Measurements from ENCODE around the gene SEC14L1.
"Not testable (repeated sequence)": the region's sequence is repeated elsewhere in the genome, so short reads cannot be mapped to it uniquely, and the experiment has no call there.

The SEC14L1 gene

DNA sequence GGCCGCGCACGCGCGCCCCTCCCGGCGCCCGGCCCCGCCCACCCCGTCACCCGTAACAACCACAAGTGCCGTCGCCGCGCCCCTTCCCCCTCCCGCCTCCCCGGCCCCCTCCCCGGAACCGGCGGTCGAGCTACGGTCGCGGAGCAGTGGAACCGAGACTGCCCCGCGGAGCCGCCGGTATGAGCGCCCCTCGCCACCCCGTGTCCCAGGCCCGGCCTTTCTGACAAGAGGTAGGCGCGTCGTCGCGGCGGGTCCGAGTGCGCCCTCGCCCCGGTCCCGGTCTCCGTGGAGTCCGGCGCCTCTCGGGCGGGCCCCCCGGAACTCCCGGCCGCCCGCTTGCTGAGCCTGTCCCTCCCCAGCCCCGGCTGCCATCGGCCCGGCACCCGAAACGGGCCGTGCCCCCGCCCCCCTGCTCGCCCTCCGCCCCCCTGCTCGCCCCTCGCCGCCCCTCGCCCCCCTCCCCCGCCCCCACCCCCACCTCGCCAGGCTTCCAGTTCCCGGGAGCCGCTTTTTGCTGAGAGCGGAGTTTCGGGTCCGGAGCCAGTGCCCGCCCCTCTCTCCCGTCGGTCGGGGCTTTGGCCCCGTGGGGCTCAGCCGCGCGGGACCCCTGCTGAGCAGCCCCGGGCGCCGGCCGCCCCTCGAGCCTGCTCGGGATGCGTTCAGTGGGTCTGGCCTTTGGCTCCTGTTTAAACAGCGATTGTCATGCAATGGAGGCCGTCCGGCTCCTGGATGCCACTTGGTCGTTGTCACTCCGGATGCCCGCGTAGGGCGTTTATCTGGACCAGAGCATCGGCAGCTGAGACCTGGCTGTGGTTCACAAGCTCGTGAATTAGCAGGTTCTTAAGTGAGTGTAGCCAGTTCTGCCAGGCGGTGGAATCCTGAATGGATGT lies at the start of gene SEC14L1:
TSS of gene SEC14L1 (plus strand) at position 92 of the 890 bp plus-strand sequence. CDS start 2,628 bp downstream, outside the sequence.
- peaks cover 4% of the 10 kb centered on the region for H3K9me3 ChIP-seq (ENCODE audit: control insufficient read depth, low read length)
- H3K4me3 ChIP-seq (ENCODE audit: low read length), result peak within 1 kb of the TSS; percentile 47
- H3K9ac ChIP-seq (ENCODE audit: low read length), result peak within 1 kb of the TSS; percentile 90
- peaks cover 33% of the 10 kb centered on the region for H3K4me1 ChIP-seq (ENCODE audit: control insufficient read depth, insufficient read depth, low read length)
- H3K36me3 ChIP-seq (ENCODE audit: control insufficient read depth, insufficient read depth, low read length), result no peaks in the 10 kb centered on the region
- H3K27me3 ChIP-seq (ENCODE audit: control insufficient read depth, insufficient read depth, low read length), result no peaks in the 10 kb centered on the region

DNA sequence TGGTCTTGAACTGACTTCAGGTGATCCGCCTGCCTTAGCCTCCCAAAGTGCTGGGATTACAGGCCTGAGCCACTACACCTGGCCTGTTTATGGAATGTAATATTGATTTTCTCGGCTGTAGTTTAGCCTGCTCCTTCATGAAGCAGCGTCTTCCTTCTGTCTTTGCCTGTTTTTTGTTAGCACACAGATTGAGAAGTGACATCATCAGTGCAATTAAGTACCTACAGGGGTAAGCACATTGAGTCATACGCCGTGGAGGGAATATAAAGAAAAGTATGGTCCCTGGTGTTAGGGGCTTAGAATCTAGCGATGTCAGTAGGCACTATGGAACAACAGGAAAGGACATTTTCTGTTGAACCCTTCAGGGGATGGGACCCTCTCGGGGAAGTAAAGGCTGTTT lies 48.7 kb upstream of the SEC14L1 start:
- H3K36me3 ChIP-seq (ENCODE audit: control insufficient read depth, insufficient read depth, low read length), result peaks cover 13% of the 10 kb centered on the region
- no peak overlapping the region for H3K9ac ChIP-seq (ENCODE audit: low read length)
- H3K4me3 ChIP-seq (ENCODE audit: low read length), result no peak overlapping the region
- no peaks in the 10 kb centered on the region for H3K9me3 ChIP-seq (ENCODE audit: control insufficient read depth, low read length)
- peaks cover 23% of the 10 kb centered on the region for H3K4me1 ChIP-seq (ENCODE audit: control insufficient read depth, insufficient read depth, low read length)
- no peaks in the 10 kb centered on the region for H3K27me3 ChIP-seq (ENCODE audit: control insufficient read depth, insufficient read depth, low read length)

DNA sequence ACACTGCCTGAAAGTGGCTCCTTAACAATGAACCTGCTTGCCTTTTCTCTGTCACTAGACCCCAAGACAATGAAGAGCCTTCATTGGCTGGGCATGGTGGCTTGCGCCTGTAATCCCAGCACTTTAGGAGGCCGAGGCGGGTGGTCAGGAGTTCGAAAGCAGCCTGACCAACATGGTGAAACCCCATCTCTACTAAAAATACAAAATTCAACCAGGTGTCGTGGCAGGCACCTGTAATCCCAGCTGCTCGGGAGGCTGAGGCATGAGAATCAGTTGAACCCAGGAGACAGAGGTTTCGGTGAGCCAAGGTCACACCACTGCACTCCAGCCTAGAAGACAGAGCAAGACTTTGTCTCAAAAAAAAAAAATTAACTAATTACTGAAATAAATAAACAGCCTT lies 45.3 kb upstream of the SEC14L1 start:
- H3K4me1 ChIP-seq (ENCODE audit: control insufficient read depth, insufficient read depth, low read length), result peaks cover 37% of the 10 kb centered on the region
- H3K36me3 ChIP-seq (ENCODE audit: control insufficient read depth, insufficient read depth, low read length), result peaks cover 13% of the 10 kb centered on the region

DNA sequence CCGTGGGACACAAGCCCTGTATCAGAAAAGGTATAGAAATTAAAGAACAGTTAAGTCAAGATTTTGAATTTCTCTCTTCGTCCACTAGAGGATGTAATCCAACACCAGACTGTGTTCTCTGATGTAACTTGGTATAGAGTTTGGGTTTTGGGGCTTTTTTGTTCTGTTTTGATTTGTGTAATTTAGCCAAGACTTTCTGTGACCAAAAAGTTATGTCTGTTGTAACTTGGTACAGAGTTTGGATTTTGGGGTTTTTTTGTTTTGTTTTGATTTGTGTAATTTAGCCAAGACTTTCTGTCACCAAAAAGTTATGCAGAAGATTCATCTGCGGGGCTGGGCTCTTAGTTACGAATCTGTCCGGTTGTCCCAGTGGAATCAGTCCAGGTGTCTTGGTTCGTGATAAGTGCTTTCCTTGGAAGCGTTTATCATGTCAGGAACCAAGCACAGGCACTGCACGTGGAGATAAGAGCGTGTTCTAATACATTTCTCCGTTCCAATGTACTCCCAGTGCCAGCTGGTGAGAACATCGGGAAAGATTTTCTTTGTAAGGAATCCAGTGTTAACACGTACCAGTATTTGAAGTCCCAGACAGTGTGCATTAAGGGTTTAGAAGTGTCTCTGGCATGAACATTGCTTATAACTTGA lies 44.1 kb upstream of the SEC14L1 start:
- Histone ChIP-seq H3K4me3 (ENCODE audit: low read length) (no peak overlapping the region), H3K27me3 (ENCODE audit: control insufficient read depth, insufficient read depth, low read length) (no peaks in the 10 kb centered on the region), H3K9ac (ENCODE audit: low read length) (no peak overlapping the region), H3K36me3 (ENCODE audit: control insufficient read depth, insufficient read depth, low read length) (peaks cover 13% of the 10 kb centered on the region), H3K9me3 (ENCODE audit: control insufficient read depth, low read length) (no peaks in the 10 kb centered on the region), H3K4me1 (ENCODE audit: control insufficient read depth, insufficient read depth, low read length) (peaks cover 34% of the 10 kb centered on the region)

More for the DNA sequence above, 45.3 kb upstream of the SEC14L1 start:
- no peaks in the 10 kb centered on the region for H3K9me3 ChIP-seq (ENCODE audit: control insufficient read depth, low read length)
- H3K4me3 ChIP-seq (ENCODE audit: low read length), result no peak overlapping the region
- no peaks in the 10 kb centered on the region for H3K27me3 ChIP-seq (ENCODE audit: control insufficient read depth, insufficient read depth, low read length)
- H3K9ac ChIP-seq (ENCODE audit: low read length), result no peak overlapping the region

DNA sequence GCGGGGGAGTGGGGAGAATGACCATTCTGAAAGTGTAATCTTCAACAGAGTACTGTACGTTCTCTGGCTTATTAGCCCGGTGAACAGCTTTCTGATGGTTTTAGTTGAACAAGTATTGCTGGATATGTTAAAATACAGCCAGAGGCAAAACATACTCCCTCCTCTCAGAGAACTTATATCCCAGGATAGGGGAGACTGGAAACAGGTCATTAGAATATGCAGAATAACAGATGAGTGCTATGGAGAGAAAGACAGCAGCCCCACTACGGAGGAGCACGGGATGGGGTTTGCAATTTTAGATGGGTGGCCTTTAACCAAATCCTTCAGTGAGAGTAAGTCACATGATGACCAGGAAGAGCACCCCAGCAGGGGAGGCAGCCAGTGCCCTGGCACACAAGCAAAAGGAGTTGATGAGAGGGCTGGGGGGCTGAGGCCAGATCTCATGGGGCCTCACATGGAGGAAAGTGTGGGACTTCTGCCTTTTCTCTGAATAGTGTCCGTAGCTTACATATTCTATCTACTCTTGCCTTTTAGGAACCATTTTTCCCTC lies 43.1 kb upstream of the SEC14L1 start:
- H3K9ac ChIP-seq (ENCODE audit: low read length), result no peak overlapping the region
- H3K36me3 ChIP-seq (ENCODE audit: control insufficient read depth, insufficient read depth, low read length), result peaks cover 6% of the 10 kb centered on the region
- no peaks in the 10 kb centered on the region for H3K9me3 ChIP-seq (ENCODE audit: control insufficient read depth, low read length)
- no peak overlapping the region for H3K4me3 ChIP-seq (ENCODE audit: low read length)
- no peaks in the 10 kb centered on the region for H3K27me3 ChIP-seq (ENCODE audit: control insufficient read depth, insufficient read depth, low read length)
- H3K4me1 ChIP-seq (ENCODE audit: control insufficient read depth, insufficient read depth, low read length), result peaks cover 34% of the 10 kb centered on the region

DNA sequence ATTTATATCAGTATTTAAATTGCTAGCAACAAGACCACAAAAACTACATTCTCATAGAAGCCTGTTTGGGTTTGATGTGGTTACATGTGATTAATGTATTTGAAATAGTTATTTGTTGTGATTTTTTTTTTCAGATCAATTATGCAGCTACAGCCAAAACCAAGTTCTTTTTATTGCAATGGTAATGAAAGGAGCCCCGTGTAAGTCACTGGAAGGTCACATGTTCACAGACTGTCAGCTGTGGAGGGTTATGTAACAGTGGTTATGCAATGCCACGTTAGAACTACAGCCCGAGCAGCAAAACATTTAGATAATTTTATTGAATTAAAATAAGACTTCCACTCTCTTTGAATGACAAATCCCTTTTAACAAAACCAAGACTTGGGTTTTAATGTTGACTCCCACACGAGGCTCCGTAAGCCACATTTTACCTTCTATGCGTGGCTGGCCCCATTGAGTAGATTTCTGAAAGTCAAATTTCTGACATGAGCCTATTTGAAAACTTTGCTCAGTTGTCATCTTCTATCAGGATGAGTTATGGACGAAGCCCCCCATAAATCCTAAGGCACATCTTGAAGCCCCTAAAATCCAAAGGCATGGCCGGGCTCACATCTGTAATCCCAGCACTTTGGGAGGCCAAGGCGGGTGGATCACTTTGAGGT lies 41.8 kb upstream of the SEC14L1 start:
- H3K9ac ChIP-seq (ENCODE audit: low read length), result no peak overlapping the region
- H3K9me3 ChIP-seq (ENCODE audit: control insufficient read depth, low read length), result no peaks in the 10 kb centered on the region
- H3K4me3 ChIP-seq (ENCODE audit: low read length), result no peak overlapping the region
- H3K27me3 ChIP-seq (ENCODE audit: control insufficient read depth, insufficient read depth, low read length), result no peaks in the 10 kb centered on the region
- no peaks in the 10 kb centered on the region for H3K36me3 ChIP-seq (ENCODE audit: control insufficient read depth, insufficient read depth, low read length)
- H3K4me1 ChIP-seq (ENCODE audit: control insufficient read depth, insufficient read depth, low read length), result peaks cover 38% of the 10 kb centered on the region

DNA sequence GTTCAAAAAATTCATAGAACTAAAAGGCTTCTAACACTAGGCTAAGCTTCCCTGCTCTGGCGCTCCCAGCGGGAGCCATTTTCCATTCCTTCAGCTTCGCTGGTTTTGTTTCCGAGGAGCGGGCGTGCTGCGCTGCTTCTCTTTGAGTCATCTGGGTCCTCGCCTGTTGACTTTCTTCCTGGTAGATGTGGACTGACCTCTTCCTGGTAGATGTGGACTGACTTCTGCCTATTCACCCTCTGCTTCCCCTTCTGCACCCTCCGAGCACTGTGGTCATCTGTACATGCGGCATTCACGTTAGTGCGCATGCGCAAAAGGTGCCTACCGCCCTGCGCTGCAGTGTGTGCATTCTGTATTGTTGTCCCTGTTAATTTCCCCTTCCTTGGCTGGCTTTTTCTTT lies 40.8 kb upstream of the SEC14L1 start:
- H3K9me3 ChIP-seq (ENCODE audit: control insufficient read depth, low read length), result no peaks in the 10 kb centered on the region

DNA sequence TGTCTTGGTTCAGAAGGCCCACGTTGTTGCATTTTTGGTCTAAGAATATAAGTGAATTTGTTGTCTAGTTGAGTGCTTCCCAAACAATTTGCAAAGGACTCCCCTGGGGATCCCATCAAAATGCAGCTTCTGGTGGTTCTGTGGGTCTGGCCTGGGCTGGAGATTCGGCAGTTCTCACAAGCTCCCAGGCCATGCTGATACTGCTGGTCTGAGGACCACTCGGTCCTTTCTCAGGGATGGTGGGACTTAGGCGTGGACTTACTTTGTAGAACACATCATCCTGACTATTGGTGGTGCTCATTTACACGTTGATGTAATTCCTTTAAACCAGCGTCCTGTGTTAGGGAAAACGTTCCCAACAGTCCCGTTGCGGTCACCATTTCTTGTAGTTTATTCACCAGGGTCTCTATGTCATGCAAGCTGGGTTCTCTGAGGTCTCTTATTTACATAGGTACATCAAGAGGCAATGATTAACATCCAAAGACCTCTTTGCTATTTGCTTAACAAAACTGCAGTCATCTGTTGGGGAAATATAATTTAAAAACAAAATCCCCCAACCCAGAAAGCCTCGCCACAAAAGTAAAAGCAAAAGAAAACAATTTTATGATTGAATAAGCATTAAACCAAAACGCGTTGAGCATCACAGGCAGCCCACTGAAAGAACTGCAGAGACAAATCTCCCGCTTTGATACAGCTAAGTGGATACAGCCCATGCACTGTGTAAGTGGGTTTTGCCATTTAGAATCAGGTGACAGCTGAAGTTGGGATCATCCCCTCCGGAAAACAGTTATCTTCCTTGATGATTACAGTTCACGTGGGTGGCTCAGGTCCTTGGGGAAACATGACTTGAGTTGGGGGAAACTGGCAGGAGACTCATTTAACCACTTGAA lies 39.0 kb upstream of the SEC14L1 start:
- H3K36me3 ChIP-seq (ENCODE audit: control insufficient read depth, insufficient read depth, low read length), result no peaks in the 10 kb centered on the region
- no peaks in the 10 kb centered on the region for H3K9me3 ChIP-seq (ENCODE audit: control insufficient read depth, low read length)
- no peak overlapping the region for H3K4me3 ChIP-seq (ENCODE audit: low read length)
- H3K27me3 ChIP-seq (ENCODE audit: control insufficient read depth, insufficient read depth, low read length), result no peaks in the 10 kb centered on the region
- no peak overlapping the region for H3K9ac ChIP-seq (ENCODE audit: low read length)
- H3K4me1 ChIP-seq (ENCODE audit: control insufficient read depth, insufficient read depth, low read length), result peaks cover 36% of the 10 kb centered on the region

More for the DNA sequence above, 40.8 kb upstream of the SEC14L1 start:
- Histone ChIP-seq H3K36me3 (ENCODE audit: control insufficient read depth, insufficient read depth, low read length) (no peaks in the 10 kb centered on the region), H3K4me3 (ENCODE audit: low read length) (no peak overlapping the region), H3K9ac (ENCODE audit: low read length) (no peak overlapping the region), H3K4me1 (ENCODE audit: control insufficient read depth, insufficient read depth, low read length) (peaks cover 38% of the 10 kb centered on the region), H3K27me3 (ENCODE audit: control insufficient read depth, insufficient read depth, low read length) (no peaks in the 10 kb centered on the region)

DNA sequence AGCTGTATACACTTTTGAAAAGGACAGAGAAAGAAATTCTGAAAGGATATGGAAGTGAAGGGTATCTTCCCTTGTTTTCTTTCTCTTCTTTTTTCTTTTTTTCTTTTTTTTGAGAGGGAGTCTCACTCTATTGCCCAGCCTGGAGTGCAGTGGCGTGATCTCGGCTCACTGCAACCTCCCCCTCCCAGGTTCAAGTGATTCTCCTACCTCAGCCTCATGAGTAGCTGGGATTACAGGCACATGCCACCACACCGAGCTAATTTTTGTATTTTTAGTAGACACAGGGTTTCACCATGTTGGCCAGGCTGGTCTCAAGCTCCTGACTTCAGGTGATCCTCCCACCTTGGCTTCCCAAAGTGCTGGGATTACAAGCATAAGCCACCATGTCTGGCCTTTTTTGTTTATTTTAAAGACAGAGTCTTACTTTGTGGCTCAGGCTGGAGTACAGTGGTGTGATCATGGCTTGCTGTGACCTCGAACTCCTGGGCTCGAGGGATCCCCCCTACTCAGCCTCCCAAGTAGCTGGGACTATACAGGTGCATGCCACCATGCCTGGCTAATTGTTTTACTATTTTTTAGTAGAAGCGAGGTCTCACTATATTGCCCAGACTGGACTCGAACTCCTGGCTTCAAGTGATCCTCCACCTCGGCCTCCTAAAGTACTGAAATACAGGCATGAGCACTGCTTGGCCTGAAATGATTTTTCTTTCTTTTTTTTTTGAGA lies 38.2 kb upstream of the SEC14L1 start:
- not testable (repeated sequence) for H3K27me3 ChIP-seq (ENCODE audit: control insufficient read depth, insufficient read depth, low read length); H3K36me3 ChIP-seq (ENCODE audit: control insufficient read depth, insufficient read depth, low read length); H3K9me3 ChIP-seq (ENCODE audit: control insufficient read depth, low read length); H3K4me3 ChIP-seq (ENCODE audit: low read length); H3K9ac ChIP-seq (ENCODE audit: low read length)
- peaks cover 30% of the 10 kb centered on the region for H3K4me1 ChIP-seq (ENCODE audit: control insufficient read depth, insufficient read depth, low read length)

DNA sequence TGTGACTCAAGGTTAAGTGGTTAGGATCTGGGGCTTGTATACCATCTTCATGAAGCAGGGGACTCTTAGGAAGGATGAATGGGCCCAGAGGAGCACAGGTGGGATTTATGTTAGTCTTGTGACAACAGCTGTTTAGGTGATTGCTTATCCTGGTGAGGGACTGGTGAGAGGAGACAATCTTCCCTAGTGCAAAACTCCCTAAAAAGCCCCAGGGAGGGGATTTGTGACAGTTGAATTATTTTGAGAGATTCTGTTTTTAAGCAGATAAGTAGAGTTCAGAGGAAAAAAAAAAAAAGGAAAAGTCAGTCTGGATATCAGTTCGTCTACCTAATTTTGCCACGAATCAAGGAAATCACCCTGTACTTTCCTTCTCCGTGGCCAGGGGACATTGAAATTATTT lies 35.1 kb upstream of the SEC14L1 start:
- Histone ChIP-seq H3K27me3 (ENCODE audit: control insufficient read depth, insufficient read depth, low read length) (no peaks in the 10 kb centered on the region), H3K36me3 (ENCODE audit: control insufficient read depth, insufficient read depth, low read length) (no peaks in the 10 kb centered on the region), H3K4me1 (ENCODE audit: control insufficient read depth, insufficient read depth, low read length) (peaks cover 5% of the 10 kb centered on the region), H3K9me3 (ENCODE audit: control insufficient read depth, low read length) (no peaks in the 10 kb centered on the region), H3K9ac (ENCODE audit: low read length) (no peak overlapping the region), H3K4me3 (ENCODE audit: low read length) (no peak overlapping the region)

DNA sequence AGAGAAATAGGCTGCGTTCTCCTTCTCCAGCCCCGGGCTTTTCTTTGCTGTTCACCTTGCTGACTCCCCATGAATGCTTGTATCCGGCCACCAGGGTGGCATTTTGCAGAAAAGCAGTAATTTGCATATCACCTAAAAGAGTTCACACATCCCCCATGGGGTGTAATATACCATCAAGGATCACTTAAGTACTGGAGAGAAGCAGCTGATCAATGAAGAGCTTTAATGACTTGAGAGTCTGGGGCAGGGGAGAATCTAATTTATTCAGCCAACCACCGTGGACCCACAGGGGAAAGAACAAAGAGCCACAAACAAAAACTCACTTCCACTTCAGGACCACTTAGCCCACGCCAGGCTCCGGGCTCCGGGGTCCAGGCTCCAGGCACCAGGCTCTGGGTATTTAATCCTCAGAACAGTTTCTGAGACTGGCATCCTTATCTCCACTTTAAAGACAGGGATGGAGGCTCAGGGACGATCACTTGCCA lies 33.9 kb upstream of the SEC14L1 start:
- H3K27me3 ChIP-seq (ENCODE audit: control insufficient read depth, insufficient read depth, low read length), result no peaks in the 10 kb centered on the region
- H3K9me3 ChIP-seq (ENCODE audit: control insufficient read depth, low read length), result no peaks in the 10 kb centered on the region
- H3K4me3 ChIP-seq (ENCODE audit: low read length), result no peak overlapping the region
- no peaks in the 10 kb centered on the region for H3K36me3 ChIP-seq (ENCODE audit: control insufficient read depth, insufficient read depth, low read length)
- H3K9ac ChIP-seq (ENCODE audit: low read length), result no peak overlapping the region
- H3K4me1 ChIP-seq (ENCODE audit: control insufficient read depth, insufficient read depth, low read length), result peaks cover 11% of the 10 kb centered on the region

Data from mucosa of stomach (tissue), 1 donor.